OCI-LY1 (cell line): Measurements from ENCODE around the gene PRAMEF12.

Experiments used
- H2AFZ ChIP-seq: fragments of 200-600 bp; sonication (generic), shearing (Covaris generic); 2 replicates; pipeline ENCODE4 v1.6.0; 2014; ENCODE audit warnings: antibody characterized with exemption, mild to moderate bottlenecking, low read length
- H3F3A ChIP-seq: fragments of 200-600 bp; sonication (generic), shearing (Covaris generic); 2 replicates; pipeline ENCODE4 v1.6.0; 2014; ENCODE audit warnings: mild to moderate bottlenecking, antibody characterized with exemption, low read length, moderate library complexity; ENCODE audit not compliant: insufficient read depth
- H3K27ac ChIP-seq: fragments of 200-600 bp; sonication (generic); 2 replicates; pipeline ENCODE4 v1.5.1; 2014; ENCODE audit warnings: low read length, mixed run types, mild to moderate bottlenecking, low read depth; ENCODE audit not compliant: poor library complexity, severe bottlenecking
- H3K27me3 ChIP-seq: fragments of 200-600 bp; sonication (generic); 2 replicates; pipeline ENCODE4 v1.6.0; 2014; ENCODE audit warnings: antibody characterized with exemption, mild to moderate bottlenecking, low read length, moderate library complexity; ENCODE audit not compliant: insufficient read depth
- H3K36me3 ChIP-seq: fragments of 200-600 bp; sonication (generic); 2 replicates; pipeline ENCODE4 v1.6.1; 2014; ENCODE audit warnings: mild to moderate bottlenecking, antibody characterized with exemption, low read length, moderate library complexity, mixed read lengths; ENCODE audit not compliant: insufficient read depth
- H3K4me1 ChIP-seq: fragments of 200-600 bp; sonication (generic); 2 replicates; pipeline ENCODE4 v1.5.1; 2014; ENCODE audit warnings: mild to moderate bottlenecking, low read length, moderate library complexity; ENCODE audit not compliant: insufficient read depth, severe bottlenecking
- H3K4me2 ChIP-seq: fragments of 200-600 bp; sonication (generic), shearing (Covaris generic); 2 replicates; pipeline ENCODE4 v1.6.1; 2014; ENCODE audit warnings: low read length
- H3K4me3 ChIP-seq: fragments of 200-600 bp; sonication (generic); 2 replicates; pipeline ENCODE4 v1.5.1; 2014; ENCODE audit warnings: low read length, low read depth, mild to moderate bottlenecking, mixed read lengths; ENCODE audit not compliant: poor library complexity, severe bottlenecking
- H3K79me2 ChIP-seq: fragments of 200-600 bp; shearing (Covaris generic); 2 replicates; pipeline ENCODE4 v1.6.1; 2016; ENCODE audit warnings: mixed run types, low read length, mixed read lengths; ENCODE audit not compliant: insufficient read depth
- H3K9ac ChIP-seq: fragments of 200-600 bp; sonication (generic), shearing (Covaris generic); 2 replicates; pipeline ENCODE4 v1.6.1; 2014; ENCODE audit warnings: mild to moderate bottlenecking, low read length, mixed read lengths
- H3K9me2 ChIP-seq: fragments of 200-600 bp; sonication (generic), shearing (Covaris generic); 2 replicates; pipeline ENCODE4 v1.6.1; 2014; ENCODE audit warnings: low read depth, mild to moderate bottlenecking, low read length, mixed read lengths
- H3K9me3 ChIP-seq: fragments of 200-600 bp; shearing (Covaris generic); 2 replicates; pipeline ENCODE4 v1.6.1; 2014; ENCODE audit warnings: low read length, mixed read lengths
- H4K20me1 ChIP-seq: fragments of 200-600 bp; sonication (generic), shearing (Covaris generic); 2 replicates; pipeline ENCODE4 v1.6.0; 2016; ENCODE audit warnings: mild to moderate bottlenecking, low read length; ENCODE audit not compliant: insufficient read depth
- EZH2 ChIP-seq: fragments of 200-600 bp; sonication (generic), shearing (Covaris generic); IDR thresholded peaks from 2 replicates; pipeline ENCODE4 v1.8.0; 2017; ENCODE audit warnings: borderline replicate concordance, mixed run types, mild to moderate bottlenecking, antibody characterized with exemption, low read length, moderate library complexity, mixed read lengths
- TF ChIP-seq, protein P1 (sequence below): fragments of 200-600 bp; sonication (generic), shearing (Covaris generic); IDR thresholded peaks from 2 replicates; pipeline ENCODE4 v1.5.1; 2017; ENCODE audit warnings: mild to moderate bottlenecking, antibody characterized with exemption, low read length, moderate library complexity, mixed read lengths

Gene PRAMEF12

GRCh38 chr1:12769031-12769430 is 4.5 kb upstream of the PRAMEF12 start:
- Histone ChIP-seq H3K9ac (no peak overlapping the region), H3K9me3 (no peaks in the 10 kb centered on the region), H3K36me3 (no peaks in the 10 kb centered on the region), H3F3A (no peaks in the 10 kb centered on the region), H3K79me2 (no peaks in the 10 kb centered on the region), H3K27ac (no peak overlapping the region), H2AFZ (no peak overlapping the region), H3K4me2 (no peak overlapping the region), H3K27me3 (0 out of 2 replicates have a peak, but pooled peaks cover 4% of the 10 kb centered on the region), H3K9me2 (no peaks in the 10 kb centered on the region), H3K4me3 (no peak overlapping the region), H4K20me1 (no peaks in the 10 kb centered on the region), H3K4me1 (no peaks in the 10 kb centered on the region)
- TF ChIP-seq, protein P1, sequence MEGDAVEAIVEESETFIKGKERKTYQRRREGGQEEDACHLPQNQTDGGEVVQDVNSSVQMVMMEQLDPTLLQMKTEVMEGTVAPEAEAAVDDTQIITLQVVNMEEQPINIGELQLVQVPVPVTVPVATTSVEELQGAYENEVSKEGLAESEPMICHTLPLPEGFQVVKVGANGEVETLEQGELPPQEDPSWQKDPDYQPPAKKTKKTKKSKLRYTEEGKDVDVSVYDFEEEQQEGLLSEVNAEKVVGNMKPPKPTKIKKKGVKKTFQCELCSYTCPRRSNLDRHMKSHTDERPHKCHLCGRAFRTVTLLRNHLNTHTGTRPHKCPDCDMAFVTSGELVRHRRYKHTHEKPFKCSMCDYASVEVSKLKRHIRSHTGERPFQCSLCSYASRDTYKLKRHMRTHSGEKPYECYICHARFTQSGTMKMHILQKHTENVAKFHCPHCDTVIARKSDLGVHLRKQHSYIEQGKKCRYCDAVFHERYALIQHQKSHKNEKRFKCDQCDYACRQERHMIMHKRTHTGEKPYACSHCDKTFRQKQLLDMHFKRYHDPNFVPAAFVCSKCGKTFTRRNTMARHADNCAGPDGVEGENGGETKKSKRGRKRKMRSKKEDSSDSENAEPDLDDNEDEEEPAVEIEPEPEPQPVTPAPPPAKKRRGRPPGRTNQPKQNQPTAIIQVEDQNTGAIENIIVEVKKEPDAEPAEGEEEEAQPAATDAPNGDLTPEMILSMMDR, result no peak
- no peak for TF ChIP-seq EZH2

GRCh38 chr1:12769976-12770505 is 3.5 kb upstream of the PRAMEF12 start:
- H3K9ac ChIP-seq, result no peak overlapping the region
- H3K9me3 ChIP-seq, result no peaks in the 10 kb centered on the region
- H3F3A ChIP-seq, result no peaks in the 10 kb centered on the region
- H3K36me3 ChIP-seq, result no peaks in the 10 kb centered on the region
- no peak overlapping the region for H3K27ac ChIP-seq
- 0 out of 2 replicates have a peak, but pooled peaks cover 4% of the 10 kb centered on the region for H3K27me3 ChIP-seq
- no peak overlapping the region for H3K4me2 ChIP-seq
- TF ChIP-seq, protein P1, result no peak
- no peak for TF ChIP-seq EZH2
- no peaks in the 10 kb centered on the region for H3K4me1 ChIP-seq
- H2AFZ ChIP-seq, result no peak overlapping the region
- no peaks in the 10 kb centered on the region for H4K20me1 ChIP-seq
- H3K79me2 ChIP-seq, result no peaks in the 10 kb centered on the region
- no peak overlapping the region for H3K4me3 ChIP-seq
- H3K9me2 ChIP-seq, result no peaks in the 10 kb centered on the region

DNA sequence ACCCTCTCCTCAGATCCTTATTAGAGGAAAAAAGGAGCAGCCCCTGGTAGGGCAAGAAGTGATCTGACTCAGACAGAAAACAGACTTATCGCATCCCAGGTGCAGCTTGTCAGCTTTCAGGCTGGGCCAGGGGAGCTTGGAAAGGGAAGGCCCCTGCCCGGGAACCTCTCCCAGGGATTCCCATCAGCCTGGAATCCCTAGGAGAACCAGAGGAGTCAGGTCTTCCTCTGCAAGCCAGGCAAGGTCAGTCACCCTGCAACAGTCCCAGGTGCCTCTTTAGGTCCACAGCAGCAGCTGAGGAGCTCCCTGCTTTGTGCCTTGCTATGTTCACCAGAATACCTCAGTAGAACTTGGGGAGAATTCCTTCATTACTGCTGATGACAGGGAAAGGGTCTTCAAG is 2.9 kb upstream of the PRAMEF12 start:
- Histone ChIP-seq H3K4me1 (no peaks in the 10 kb centered on the region), H2AFZ (no peak overlapping the region), H3K9me3 (no peaks in the 10 kb centered on the region), H3K36me3 (no peaks in the 10 kb centered on the region), H3F3A (no peaks in the 10 kb centered on the region), H3K27ac (no peak overlapping the region), H3K27me3 (0 out of 2 replicates have a peak, but pooled peaks cover 4% of the 10 kb centered on the region), H3K79me2 (no peaks in the 10 kb centered on the region), H3K9ac (no peak overlapping the region), H3K9me2 (no peaks in the 10 kb centered on the region), H3K4me3 (no peak overlapping the region), H4K20me1 (no peaks in the 10 kb centered on the region), H3K4me2 (no peak overlapping the region)
- TF ChIP-seq, protein P1, result no peak
- no peak for TF ChIP-seq EZH2
